GM23248 (cell line): ENCODE measurements around the gene ADGRE2.

Experiments
- EZH2 ChIP-seq: fragments of 200-600 bp; sonication (generic); IDR thresholded peaks from 2 replicates; pipeline ENCODE4 v1.6.1; 2018; ENCODE audit warnings: antibody characterized with exemption, mild to moderate bottlenecking; ENCODE audit not compliant: insufficient read depth, poor library complexity, severe bottlenecking
- EZH2phosphoT487 ChIP-seq: fragments of 200-600 bp; sonication (generic); IDR thresholded peaks from 2 replicates; pipeline ENCODE4 v1.6.1; 2018; ENCODE audit warnings: antibody characterized with exemption, moderate library complexity, mild to moderate bottlenecking, low read depth; ENCODE audit not compliant: insufficient read depth

DNA sequence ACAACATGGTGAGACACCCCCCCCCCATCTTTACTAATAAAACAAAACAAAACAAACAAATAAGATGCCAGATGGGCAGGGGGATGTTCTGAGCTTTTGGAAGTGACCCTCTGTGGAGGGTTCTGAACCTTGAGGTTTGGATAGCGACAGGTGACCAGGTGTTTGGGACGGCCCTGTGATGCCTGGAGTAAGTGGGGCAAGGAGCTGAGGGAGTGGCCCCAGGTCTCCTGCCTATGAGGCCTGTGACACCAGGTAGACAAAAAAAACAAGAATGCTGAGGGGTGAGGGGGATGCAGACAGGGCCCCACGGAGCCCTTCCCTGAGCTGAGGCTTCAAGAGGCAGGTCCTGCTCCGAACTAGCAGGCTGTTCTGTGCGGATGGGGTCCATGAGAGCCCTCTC, 9.2 kb downstream of the ADGRE2 start:
- no peak for TF ChIP-seq EZH2
- TF ChIP-seq EZH2phosphoT487 = no peak
